Measurements from ENCODE around the gene TPBGL.

TPBGL gene

GRCh38 chr11:75279273-75279672, 38.7 kb downstream of the TPBGL start:
- peaks cover 41% of the 10 kb centered on the region for H3K4me1 Mint-ChIP-seq (ENCODE audit: low read depth)
- H3K9me3 Mint-ChIP-seq: no peaks in the 10 kb centered on the region
- H3K27me3 Mint-ChIP-seq: no peaks in the 10 kb centered on the region
- peak; percentile 19 for DNase-seq
- no peak overlapping the region for H3K4me3 Mint-ChIP-seq
- peaks cover 17% of the 10 kb centered on the region for H3K36me3 Mint-ChIP-seq (ENCODE audit: low read depth)
- no peak overlapping the region for H3K27ac Mint-ChIP-seq

DNA sequence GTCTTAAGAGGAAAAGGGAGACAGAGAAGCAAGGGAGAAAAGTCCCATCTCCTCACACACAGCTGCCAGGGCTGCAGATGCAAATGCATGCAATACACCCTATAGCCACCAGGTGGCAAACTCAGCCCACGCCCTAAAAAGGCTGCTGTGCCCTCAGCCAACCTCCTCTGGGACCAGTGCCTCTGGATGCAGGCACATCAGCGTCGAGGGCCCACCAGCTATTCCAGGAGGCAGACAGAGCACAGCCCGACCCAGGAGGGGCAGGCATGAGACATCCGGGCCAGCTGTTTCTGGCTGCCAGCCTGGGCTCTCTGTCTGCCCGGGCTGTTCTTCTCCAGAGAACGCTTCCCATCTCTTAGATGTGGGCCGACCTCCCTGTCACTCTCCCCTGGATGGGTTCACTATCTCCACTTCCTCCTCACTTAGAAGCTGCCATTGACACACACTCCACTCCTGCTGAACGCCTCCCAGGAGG, 39.7 kb downstream of the TPBGL start:
- Mint-ChIP-seq H3K9me3 (no peaks in the 10 kb centered on the region), H3K4me1 (ENCODE audit: low read depth) (peaks cover 37% of the 10 kb centered on the region), H3K27me3 (no peaks in the 10 kb centered on the region), H3K36me3 (ENCODE audit: low read depth) (peaks cover 24% of the 10 kb centered on the region), H3K4me3 (no peak overlapping the region), H3K27ac (peak overlapping the region; percentile 29)
- DNase-seq: peak; percentile 83

DNA sequence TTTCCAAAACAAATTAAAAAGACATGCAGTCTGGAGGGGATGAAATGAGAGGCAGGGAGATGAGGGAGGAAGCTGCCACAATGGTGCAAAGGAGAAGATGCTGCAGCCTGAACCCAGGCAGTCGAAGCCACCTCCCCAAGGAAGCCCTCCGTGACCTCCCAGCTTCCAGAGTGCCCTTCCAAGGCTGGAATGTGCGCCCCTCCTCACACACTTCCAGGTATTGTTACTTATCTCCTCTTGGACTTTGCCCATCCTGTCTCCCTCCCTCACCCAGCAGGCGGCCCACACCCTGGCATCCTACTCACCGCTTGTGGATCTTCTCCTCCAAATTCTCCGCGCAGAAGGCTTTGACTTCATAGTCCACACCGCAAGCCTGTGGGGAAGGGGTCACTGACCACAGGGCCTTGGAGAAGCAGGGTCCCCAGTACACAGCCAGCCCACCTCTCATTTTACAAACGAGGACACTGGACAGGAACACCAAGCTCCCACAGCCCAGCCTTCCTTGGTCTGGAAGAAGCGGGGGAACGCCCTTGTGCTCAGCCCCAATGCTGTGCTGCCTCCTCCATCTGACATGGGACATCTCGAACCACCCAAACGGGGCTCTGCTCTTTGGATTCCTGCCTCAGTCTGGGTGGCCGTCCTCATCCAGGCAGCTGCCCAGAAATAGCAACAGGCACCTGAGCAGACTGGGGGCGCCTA, 40.3 kb downstream of the TPBGL start:
- Mint-ChIP-seq H3K4me3 (no peak overlapping the region), H3K36me3 (ENCODE audit: low read depth) (peaks cover 22% of the 10 kb centered on the region), H3K9me3 (no peaks in the 10 kb centered on the region), H3K27me3 (no peaks in the 10 kb centered on the region), H3K27ac (no peak overlapping the region), H3K4me1 (ENCODE audit: low read depth) (peaks cover 31% of the 10 kb centered on the region)
- no peak for DNase-seq

- DNase-seq: no peak
- Mint-ChIP-seq H3K9me3 (no peaks in the 10 kb centered on the region), H3K4me3 (no peak overlapping the region), H3K4me1 (ENCODE audit: low read depth) (peaks cover 24% of the 10 kb centered on the region), H3K27me3 (no peaks in the 10 kb centered on the region), H3K27ac (no peak overlapping the region), H3K36me3 (ENCODE audit: low read depth) (peaks cover 22% of the 10 kb centered on the region)
Observed at GRCh38 chr11:75281469-75282095, 41.0 kb downstream of the TPBGL start.

- Mint-ChIP-seq H3K9me3 (no peaks in the 10 kb centered on the region), H3K27me3 (no peaks in the 10 kb centered on the region), H3K36me3 (ENCODE audit: low read depth) (peaks cover 14% of the 10 kb centered on the region), H3K27ac (no peak overlapping the region), H3K4me1 (ENCODE audit: low read depth) (peaks cover 10% of the 10 kb centered on the region), H3K4me3 (no peak overlapping the region)
- no peak for DNase-seq
Observed at GRCh38 chr11:75283391-75283931, 42.9 kb downstream of the TPBGL start.

GRCh38 chr11:75285776-75286360, 45.3 kb downstream of the TPBGL start:
- no peaks in the 10 kb centered on the region for H3K27me3 Mint-ChIP-seq
- no peaks in the 10 kb centered on the region for H3K4me1 Mint-ChIP-seq (ENCODE audit: low read depth)
- peaks cover 12% of the 10 kb centered on the region for H3K36me3 Mint-ChIP-seq (ENCODE audit: low read depth)
- H3K4me3 Mint-ChIP-seq: no peak overlapping the region
- no peak overlapping the region for H3K27ac Mint-ChIP-seq
- no peak for DNase-seq
- no peaks in the 10 kb centered on the region for H3K9me3 Mint-ChIP-seq

- no peak for DNase-seq
- H3K9me3 Mint-ChIP-seq: no peaks in the 10 kb centered on the region
- H3K27ac Mint-ChIP-seq: no peak overlapping the region
- no peak overlapping the region for H3K4me3 Mint-ChIP-seq
- no peaks in the 10 kb centered on the region for H3K27me3 Mint-ChIP-seq
- H3K4me1 Mint-ChIP-seq (ENCODE audit: low read depth): no peaks in the 10 kb centered on the region
- peaks cover 10% of the 10 kb centered on the region for H3K36me3 Mint-ChIP-seq (ENCODE audit: low read depth)
Observed at GRCh38 chr11:75286826-75287465, 46.4 kb downstream of the TPBGL start.

- no peak overlapping the region for H3K27ac Mint-ChIP-seq
- peaks cover 8% of the 10 kb centered on the region for H3K36me3 Mint-ChIP-seq (ENCODE audit: low read depth)
Observed at GRCh38 chr11:75287579-75287978, 47.0 kb downstream of the TPBGL start.

GRCh38 chr11:75289511-75289760, 48.9 kb downstream of the TPBGL start:
- no peak for DNase-seq
- no peaks in the 10 kb centered on the region for H3K27me3 Mint-ChIP-seq
- H3K9me3 Mint-ChIP-seq: no peaks in the 10 kb centered on the region
- no peak overlapping the region for H3K4me3 Mint-ChIP-seq
- H3K4me1 Mint-ChIP-seq (ENCODE audit: low read depth): peaks cover 2% of the 10 kb centered on the region
- H3K36me3 Mint-ChIP-seq (ENCODE audit: low read depth): peaks cover 7% of the 10 kb centered on the region
- H3K27ac Mint-ChIP-seq: no peak overlapping the region

More at GRCh38 chr11:75287579-75287978, 47.0 kb downstream of the TPBGL start:
- Mint-ChIP-seq H3K4me3 (no peak overlapping the region), H3K4me1 (ENCODE audit: low read depth) (no peaks in the 10 kb centered on the region), H3K9me3 (no peaks in the 10 kb centered on the region), H3K27me3 (no peaks in the 10 kb centered on the region)
- no peak for DNase-seq

DNA sequence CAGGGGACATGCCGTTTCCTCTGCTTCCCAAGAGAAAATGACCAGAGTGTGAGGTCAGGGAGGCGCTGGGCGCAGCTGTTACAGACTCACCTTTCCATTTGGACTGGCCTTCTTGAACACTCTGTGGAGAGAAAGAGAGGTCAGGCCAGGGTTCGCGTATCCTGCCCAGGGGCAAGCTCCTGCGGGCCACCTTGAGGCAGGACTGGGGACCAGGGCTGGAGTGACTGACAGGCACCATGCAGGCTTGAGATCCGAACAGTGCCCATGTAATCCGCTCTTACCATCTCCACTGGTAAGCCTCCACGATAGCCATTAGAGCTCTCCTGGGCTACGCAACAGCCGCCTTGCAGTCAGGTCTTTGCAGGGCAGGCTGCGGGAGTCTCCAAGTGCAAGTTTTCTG, 49.3 kb downstream of the TPBGL start:
- H3K27ac Mint-ChIP-seq: no peak overlapping the region
- H3K4me3 Mint-ChIP-seq: no peak overlapping the region

GRCh38 chr11:75291741-75292140, 51.2 kb downstream of the TPBGL start:
- Mint-ChIP-seq H3K4me1 (ENCODE audit: low read depth) (peaks cover 2% of the 10 kb centered on the region), H3K4me3 (no peak overlapping the region), H3K27me3 (no peaks in the 10 kb centered on the region), H3K36me3 (ENCODE audit: low read depth) (peaks cover 7% of the 10 kb centered on the region), H3K9me3 (no peaks in the 10 kb centered on the region), H3K27ac (no peak overlapping the region)
- DNase-seq: no peak

More for the DNA sequence above, 49.3 kb downstream of the TPBGL start:
- Mint-ChIP-seq H3K9me3 (no peaks in the 10 kb centered on the region), H3K27me3 (no peaks in the 10 kb centered on the region), H3K4me1 (ENCODE audit: low read depth) (peaks cover 2% of the 10 kb centered on the region), H3K36me3 (ENCODE audit: low read depth) (peaks cover 4% of the 10 kb centered on the region)
- DNase-seq: no peak

- no peak overlapping the region for H3K4me3 Mint-ChIP-seq
- peaks cover 2% of the 10 kb centered on the region for H3K4me1 Mint-ChIP-seq (ENCODE audit: low read depth)
- no peak for DNase-seq
- H3K27me3 Mint-ChIP-seq: no peaks in the 10 kb centered on the region
- peaks cover 10% of the 10 kb centered on the region for H3K36me3 Mint-ChIP-seq (ENCODE audit: low read depth)
- H3K9me3 Mint-ChIP-seq: no peaks in the 10 kb centered on the region
- no peak overlapping the region for H3K27ac Mint-ChIP-seq
Observed at GRCh38 chr11:75292943-75293342, 52.4 kb downstream of the TPBGL start.

Data from activated T-cell treated with anti-CD3 and anti-CD28 coated beads, Interleukin-2, amount 50 U/mL, for 24 hours (primary cell).